ENCODE measurements around the gene HOXC4. TPM values are rescaled to one million over a fixed set of nuclear protein-coding genes. Genes with fewer than 3 reads are reported as not detected.

Gene HOXC4
- total RNA-seq, 1 experiment from 2014 or later = 9.6 TPM

- ChIA-PET POLR2A (ENCODE audit: low non-redundant PET) (interaction anchor here (0.6 kb wide), 1 partner anchor 834 kb away, joined by 5 read pairs; no protein-coding TSS in a partner anchor), CTCF (no interaction called here)
- intact Hi-C loops (cut with micrococcal nuclease; ENCODE audit: unreplicated experiment) = no loop called here
- BruUV-seq (replicated peaks) = no TSS peak
- Histone ChIP-seq H3K27ac (ENCODE audit: low read depth, low read length, poor library complexity, severe bottlenecking) (no peak overlapping the region), H3K36me3 (ENCODE audit: insufficient read depth, low read length, poor library complexity, severe bottlenecking) (no peaks in the 10 kb centered on the region), H3K27me3 (replicated peaks; ENCODE audit: insufficient read depth, low read depth, low read length, poor library complexity) (no peaks in the 10 kb centered on the region), H3K4me1 (ENCODE audit: insufficient read depth, low read length, poor library complexity, severe bottlenecking) (peaks cover 60% of the 10 kb centered on the region), H3K9me3 (ENCODE audit: low read depth, low read length, poor library complexity, severe bottlenecking) (no peaks in the 10 kb centered on the region), H3K4me3 (ENCODE audit: low read depth, low read length, poor library complexity, severe bottlenecking) (no peak overlapping the region)
- no peak for DNase-seq (ENCODE audit: low spot score)
- no peak for TF ChIP-seq CTCF (conservative IDR thresholded peaks at IDR 0.05; ENCODE audit: low read depth, low read length)
Measured at GRCh38 chr12:54011665-54012532, 41.7 kb upstream of the HOXC4 start.

- Histone ChIP-seq H3K27ac (ENCODE audit: low read depth, low read length, poor library complexity, severe bottlenecking) (peak overlapping the region; percentile 25), H3K9me3 (ENCODE audit: low read depth, low read length, poor library complexity, severe bottlenecking) (no peaks in the 10 kb centered on the region), H3K4me3 (ENCODE audit: low read depth, low read length, poor library complexity, severe bottlenecking) (no peak overlapping the region), H3K4me1 (ENCODE audit: insufficient read depth, low read length, poor library complexity, severe bottlenecking) (peaks cover 52% of the 10 kb centered on the region), H3K36me3 (ENCODE audit: insufficient read depth, low read length, poor library complexity, severe bottlenecking) (no peaks in the 10 kb centered on the region), H3K27me3 (replicated peaks; ENCODE audit: insufficient read depth, low read depth, low read length, poor library complexity) (no peaks in the 10 kb centered on the region)
- no peak for TF ChIP-seq EZH2 (IDR thresholded peaks at IDR 0.05; ENCODE audit: borderline replicate concordance, low read depth, low read length, poor library complexity, severe bottlenecking)
- TF ChIP-seq CTCF (conservative IDR thresholded peaks at IDR 0.05; ENCODE audit: low read depth, low read length) = peak; percentile 32; the same call in 1 of the 2 replicates
- BruUV-seq (replicated peaks) = no TSS peak
- POLR2A ChIA-PET (ENCODE audit: low non-redundant PET) = no interaction called here
- CTCF ChIA-PET = no interaction called here
- DNase-seq (ENCODE audit: low spot score) = no peak
- intact Hi-C loops (cut with micrococcal nuclease; ENCODE audit: unreplicated experiment) = no loop called here
Measured at GRCh38 chr12:54012631-54013409, 40.8 kb upstream of the HOXC4 start.

- intact Hi-C loops (cut with micrococcal nuclease; ENCODE audit: unreplicated experiment) = no loop called here
- CTCF ChIA-PET = interaction anchor here (1.7 kb wide), 1 partner anchor 18 kb away, joined by 6 read pairs; the partner anchor contains the start of gene HOXC5
- no peaks in the 10 kb centered on the region for H3K27me3 ChIP-seq (replicated peaks; ENCODE audit: insufficient read depth, low read depth, low read length, poor library complexity)
- no TSS peak for BruUV-seq (replicated peaks)
- H3K4me1 ChIP-seq (ENCODE audit: insufficient read depth, low read length, poor library complexity, severe bottlenecking) = peaks cover 54% of the 10 kb centered on the region
- no peaks in the 10 kb centered on the region for H3K9me3 ChIP-seq (ENCODE audit: low read depth, low read length, poor library complexity, severe bottlenecking)
- peak overlapping the region; percentile 24 for H3K4me3 ChIP-seq (ENCODE audit: low read depth, low read length, poor library complexity, severe bottlenecking)
- H3K27ac ChIP-seq (ENCODE audit: low read depth, low read length, poor library complexity, severe bottlenecking) = peak overlapping the region; percentile 64
- POLR2A ChIA-PET (ENCODE audit: low non-redundant PET) = no interaction called here
- no peaks in the 10 kb centered on the region for H3K36me3 ChIP-seq (ENCODE audit: insufficient read depth, low read length, poor library complexity, severe bottlenecking)
- no peak for DNase-seq (ENCODE audit: low spot score)
- no peak for TF ChIP-seq EZH2 (IDR thresholded peaks at IDR 0.05; ENCODE audit: borderline replicate concordance, low read depth, low read length, poor library complexity, severe bottlenecking)
- TF ChIP-seq CTCF (conservative IDR thresholded peaks at IDR 0.05; ENCODE audit: low read depth, low read length) = no peak
Measured at GRCh38 chr12:54014377-54015017, 39.1 kb upstream of the HOXC4 start.
